Tongue (tissue), 2 donors: ENCODE data around the gene VAV3. TPM values are rescaled to one million over a fixed set of nuclear protein-coding genes. Genes with fewer than 3 reads are reported as not detected.
A peak's percentile ranks its signal among the peaks of the same experiment; 100 is the strongest.

Experiments used
- DNase-seq: peaks from one replicate; pipeline ENCODE4 v3.0.0-alpha.2; 2015
- total RNA-seq: library from RNA; depleted of rRNA; stranded (reverse); fragments of >200 nt; gene quantifications from one replicate; pipeline ENCODE4 v1.2.3, GENCODE V29; 2014

The VAV3 gene
- total RNA-seq, 1 donor from 2014 or later = 39.8 TPM

- DNase-seq = no peak
These were observed 171.0 kb downstream of the VAV3 start for GRCh38 chr1:107793896-107794453.

DNA sequence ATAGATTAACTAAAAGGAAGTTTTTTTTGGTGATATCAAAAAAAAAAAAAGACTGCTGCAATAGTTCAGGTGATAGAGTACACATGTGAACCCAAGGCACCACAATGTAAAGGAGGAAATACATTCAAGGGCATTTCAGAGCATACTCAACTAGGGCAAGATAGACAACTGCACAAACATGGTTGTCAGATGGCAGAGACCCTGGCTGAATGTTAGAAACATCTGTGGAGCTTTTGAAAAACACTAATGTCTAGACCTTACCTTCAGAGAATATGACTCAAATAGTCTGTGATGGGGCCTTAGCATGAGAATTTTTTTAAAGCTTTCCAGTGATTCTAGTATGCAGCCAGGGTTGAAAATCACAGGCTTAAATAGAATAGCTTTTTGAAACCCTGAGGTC is 173.6 kb downstream of the VAV3 start:
- no peak for DNase-seq

DNA sequence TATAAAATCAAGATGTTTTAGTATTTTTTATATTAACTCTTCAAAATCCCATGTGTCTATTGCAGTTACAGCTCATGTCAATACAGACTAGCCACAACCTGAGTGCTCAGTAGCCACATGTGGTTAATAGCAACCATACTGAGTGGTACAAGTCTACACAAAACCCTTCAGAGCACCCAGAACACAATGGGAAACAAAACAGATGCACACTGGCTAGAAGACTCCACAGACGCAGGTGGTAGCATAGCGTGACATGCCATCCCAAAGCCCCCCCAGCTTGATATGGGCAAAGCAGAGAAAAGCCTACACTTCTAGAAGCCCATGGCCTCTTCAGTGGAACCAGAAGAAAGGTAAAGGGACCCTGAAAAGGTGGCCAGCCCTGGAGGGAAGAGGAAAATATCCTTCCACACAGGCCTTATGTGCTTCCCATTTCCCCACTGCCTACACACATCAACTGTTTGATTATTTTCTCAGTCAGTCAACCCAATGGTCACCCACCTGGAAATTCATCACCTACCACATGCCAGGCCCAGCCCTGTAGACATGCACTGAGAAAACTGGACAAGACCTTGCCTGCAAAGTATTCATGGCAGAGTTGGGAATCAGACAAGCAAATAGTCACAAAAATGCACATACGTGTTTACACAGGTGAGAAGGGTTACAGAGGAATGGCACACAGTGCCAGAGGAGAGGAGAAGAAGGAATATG is 175.0 kb downstream of the VAV3 start:
- DNase-seq = no peak

DNA sequence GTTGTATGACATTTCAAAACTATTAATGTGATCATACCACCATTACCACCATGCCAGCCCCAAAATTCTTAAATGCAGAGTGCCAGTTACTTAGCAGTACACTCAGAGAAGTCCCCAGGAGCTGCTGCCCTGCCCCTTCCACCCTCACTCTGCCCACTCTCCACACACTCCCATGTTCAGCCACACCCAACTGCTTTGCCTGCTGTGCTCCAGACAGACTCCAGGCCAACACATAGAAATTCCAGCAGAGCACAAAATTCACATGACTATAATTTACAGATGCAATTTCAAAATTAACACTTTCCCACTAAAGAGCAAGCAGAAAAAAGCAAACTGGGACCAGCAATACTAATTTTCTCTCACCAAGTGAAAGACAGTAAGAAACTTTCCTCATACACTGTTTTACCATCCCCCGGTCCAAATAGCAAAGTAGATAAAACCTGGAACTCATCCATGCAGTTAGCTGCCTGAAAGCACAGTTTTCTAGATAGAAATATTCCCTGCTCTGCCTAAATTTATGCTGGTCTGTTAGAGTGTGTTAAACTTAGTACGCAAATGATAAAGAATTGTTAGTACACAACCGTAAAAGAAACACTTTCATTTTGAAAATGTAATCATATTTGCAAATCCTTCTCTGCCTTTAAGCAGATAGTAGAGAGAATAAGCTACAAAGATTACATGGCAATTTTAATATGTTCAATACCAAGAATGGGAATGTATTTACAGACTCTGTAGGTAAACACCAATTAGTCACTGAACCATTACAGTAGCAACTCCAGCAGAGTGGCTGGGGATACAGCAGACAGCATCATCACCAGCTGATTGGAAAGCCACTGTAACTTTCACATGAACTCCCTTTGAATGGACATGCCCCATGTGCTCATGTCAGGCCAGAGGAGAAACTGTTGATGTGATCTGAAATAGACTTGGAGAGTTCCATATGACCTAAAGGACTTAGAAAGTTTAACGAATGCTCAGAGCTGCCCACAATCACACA is 176.5 kb downstream of the VAV3 start:
- no peak for DNase-seq

DNA sequence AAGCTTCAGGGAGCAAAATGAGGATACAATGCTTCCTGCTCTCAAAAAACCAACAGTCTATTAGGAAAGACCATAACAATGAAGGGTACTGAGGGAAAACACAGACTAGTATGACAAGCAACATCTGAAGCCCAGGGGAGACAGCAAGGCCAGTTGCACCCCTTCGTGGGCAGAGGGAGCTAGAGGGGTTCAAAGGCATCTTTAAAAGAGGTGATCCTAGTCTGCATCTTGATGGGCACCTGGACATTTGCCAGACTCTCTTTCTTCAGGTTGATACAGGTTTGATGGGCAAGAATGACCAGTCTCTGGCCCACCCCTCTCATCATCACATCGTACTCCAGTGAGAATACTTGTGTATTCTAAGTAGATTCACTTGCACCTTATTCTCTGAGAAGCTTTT is 177.7 kb downstream of the VAV3 start:
- no peak for DNase-seq

DNA sequence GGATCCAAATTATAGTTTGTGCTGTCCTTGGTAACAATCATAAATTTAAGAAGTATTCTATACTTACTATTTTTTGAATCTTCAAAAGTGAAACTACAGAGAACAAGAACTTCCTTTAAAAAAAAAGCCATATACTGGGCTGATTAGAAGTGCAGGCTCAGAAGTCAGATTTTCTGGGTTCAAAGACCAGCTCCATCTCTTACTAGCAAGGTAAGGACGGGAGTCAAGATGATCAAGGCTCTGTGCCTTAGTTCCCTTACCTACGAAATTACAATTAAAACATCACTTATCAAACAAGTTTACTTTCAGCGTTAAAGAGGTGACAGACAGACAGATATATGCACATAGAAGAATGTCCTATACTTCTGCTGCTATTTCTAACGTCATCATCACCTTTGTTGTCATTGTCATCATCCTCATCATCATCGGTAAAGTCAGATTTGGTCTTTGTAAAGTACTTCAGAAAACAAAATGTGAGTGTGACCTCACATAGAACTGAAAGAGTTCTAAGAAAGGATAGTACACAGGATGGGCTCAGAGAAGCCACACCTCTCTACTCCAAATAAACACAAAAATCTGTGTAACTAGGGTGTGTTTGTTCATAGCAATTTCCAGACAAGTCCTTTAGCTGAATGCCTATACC is 178.7 kb downstream of the VAV3 start:
- DNase-seq = no peak

DNA sequence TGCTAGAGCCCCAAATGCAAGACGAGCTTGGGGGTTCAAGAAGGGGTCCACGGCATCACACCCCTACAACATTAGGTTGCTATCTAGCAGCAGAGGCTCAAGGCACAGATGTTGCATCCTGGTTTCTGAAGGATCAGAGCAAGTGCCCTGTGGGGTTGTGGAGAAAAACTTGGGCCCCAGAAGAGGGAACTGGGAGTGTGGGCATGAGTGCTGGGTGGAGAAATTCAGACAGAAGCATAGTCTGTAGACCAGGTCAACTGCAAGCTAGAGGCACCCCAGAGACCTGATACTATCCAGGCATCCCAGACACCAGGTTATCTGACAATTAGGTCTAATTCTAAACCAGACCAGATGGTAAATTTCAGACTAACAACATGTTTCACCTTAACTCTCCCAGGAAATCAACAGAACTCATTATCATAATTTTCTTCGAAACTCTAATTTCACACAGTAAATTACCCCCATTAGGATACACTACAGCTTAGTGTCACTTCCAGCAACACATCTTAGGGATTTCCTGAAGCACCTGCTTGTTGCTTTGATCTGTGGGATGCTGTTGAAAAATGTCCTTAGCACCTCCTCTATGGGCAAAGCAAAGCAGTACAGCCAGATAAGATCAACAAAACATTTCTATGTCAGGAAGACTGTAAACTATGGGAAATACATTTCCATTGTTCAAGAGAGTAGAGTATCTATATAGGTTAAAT is 179.3 kb downstream of the VAV3 start:
- no peak for DNase-seq

- DNase-seq = peak; percentile 89
These were observed 182.6 kb downstream of the VAV3 start for GRCh38 chr1:107782217-107782845.

DNA sequence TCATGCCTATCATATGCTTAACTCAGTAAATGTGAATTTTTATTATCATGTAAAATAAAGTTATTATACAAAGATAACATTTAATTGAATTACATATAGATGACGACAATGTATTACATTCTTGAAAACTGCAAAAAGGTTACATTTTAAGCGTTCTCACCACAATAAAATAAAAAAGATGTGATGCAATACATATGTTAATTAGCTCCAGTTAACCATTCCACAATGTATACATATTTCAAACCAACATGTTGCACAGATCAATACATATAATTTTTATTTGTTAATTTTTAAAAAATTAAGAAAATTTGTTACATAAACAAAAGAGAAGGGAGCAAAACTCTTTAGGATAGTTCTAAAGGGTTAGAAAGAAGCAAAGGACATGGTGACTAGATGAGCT is 183.7 kb downstream of the VAV3 start:
- no peak for DNase-seq

DNA sequence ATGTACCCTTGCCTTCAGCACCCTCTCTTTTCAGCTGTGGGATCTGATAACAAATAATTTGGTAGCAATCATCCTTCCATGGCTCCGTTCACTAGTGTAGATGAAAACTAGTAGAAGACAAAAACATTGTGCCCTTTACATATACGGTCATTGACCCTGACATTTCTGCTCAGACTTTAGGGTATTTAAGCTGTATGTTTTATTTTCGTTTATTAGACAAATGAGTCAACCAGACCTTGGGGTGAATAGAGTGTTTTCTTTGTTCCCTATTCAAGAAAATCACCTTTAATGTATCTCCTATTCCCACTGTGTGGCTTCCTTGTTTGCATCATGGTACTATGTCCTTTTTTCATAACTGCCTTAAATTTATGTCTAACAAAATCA is 187.3 kb downstream of the VAV3 start:
- DNase-seq = no peak

DNA sequence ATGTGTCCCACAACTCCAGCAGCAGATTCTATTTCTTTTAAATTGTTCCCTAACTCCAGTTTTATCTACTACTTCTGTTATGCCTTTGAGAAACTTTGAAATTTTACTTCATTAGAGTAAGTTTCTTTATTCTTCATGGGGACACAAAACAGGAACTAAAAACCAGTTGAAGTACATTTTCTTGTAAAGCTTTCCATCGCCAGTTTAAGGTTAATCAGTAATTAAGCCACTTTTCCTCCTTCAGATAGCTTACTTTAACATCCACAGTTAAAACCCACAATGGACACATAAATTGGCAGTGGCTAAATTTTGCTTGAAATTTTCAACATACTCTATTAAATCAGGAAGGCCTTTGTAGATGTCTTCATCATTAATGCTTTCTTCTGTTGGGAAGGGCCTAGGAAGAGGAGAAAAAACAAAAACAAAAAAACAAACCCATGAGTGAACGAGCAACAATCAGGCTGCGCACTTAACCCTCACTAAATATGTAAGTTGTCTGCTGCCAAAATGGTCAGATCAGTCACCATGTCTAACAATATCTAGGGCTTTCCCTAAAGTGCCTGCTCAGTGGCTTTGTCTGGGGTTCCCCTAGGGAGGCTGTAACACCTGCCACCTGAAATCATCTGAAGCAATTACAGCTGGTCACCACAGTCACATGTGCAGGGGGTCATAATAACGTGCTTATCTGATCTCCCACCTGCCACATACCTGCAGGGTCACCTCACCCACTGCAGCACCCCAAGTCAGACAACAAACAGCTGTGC is 187.9 kb downstream of the VAV3 start:
- DNase-seq = peak; percentile 11

DNA sequence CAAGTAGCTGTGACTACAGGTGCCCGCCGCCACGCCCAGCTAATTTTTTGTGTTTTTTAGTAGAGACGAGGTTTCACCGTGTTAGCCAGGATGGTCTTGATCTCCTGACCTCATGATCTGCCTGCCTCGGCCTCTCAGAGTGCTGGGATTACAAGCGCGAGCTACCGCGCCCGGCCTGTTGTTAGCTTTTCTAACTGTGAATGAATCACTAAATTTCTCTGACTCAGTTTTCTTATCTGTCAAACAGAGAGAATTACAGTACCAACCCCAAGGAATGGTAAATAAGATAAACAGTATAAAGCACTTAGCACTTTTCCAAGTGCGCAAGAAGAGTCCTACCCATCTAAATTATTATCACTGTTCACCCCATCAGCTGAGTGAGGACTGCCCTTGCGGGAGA is 193.6 kb downstream of the VAV3 start:
- no peak for DNase-seq

DNA sequence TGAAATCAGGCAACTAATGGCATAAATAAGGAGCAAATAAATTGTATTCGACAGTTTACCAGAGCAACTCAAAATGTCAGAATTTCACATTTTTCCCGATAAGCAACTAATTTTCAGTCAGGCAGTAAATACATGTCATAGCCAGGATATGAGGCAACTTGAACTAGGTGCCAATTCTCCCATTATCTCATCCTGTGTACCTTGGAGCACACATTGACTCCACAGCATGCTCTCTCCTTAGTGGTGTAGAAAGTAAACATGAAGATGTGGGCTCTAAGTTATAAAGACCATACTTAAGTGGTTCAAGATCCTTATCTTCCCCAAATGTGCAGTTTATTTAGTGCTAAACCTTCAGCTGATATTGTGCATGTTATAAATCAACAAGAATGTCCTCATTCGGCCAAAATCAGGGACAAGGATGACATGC is 197.8 kb downstream of the VAV3 start:
- no peak for DNase-seq

GRCh38 chr1:107766533-107766932 is 198.4 kb downstream of the VAV3 start:
- DNase-seq = no peak

GRCh38 chr1:107762751-107763390 is 202.1 kb downstream of the VAV3 start:
- no peak for DNase-seq

GRCh38 chr1:107760065-107760464 is 204.9 kb downstream of the VAV3 start:
- DNase-seq = no peak

GRCh38 chr1:107750364-107750959 is 214.5 kb downstream of the VAV3 start:
- DNase-seq = peak; percentile 76

DNA sequence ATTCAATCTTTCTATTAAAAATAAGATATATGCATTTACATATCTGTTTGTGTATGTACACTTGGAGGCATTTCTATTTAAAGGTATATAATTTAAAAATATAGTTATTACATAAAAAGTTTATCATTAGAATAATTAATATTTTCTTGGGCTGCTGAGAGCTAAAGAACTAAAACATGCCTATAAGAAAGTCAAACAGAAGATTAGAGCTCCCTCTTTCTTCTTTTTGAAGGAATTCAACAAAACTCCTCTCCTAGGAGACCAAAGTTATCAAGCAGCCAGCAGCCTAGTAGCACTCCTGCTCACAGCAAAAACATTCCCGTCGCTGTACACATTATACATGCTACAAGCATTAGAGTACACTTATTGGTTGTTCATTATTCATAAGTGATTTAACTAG is 216.4 kb downstream of the VAV3 start:
- DNase-seq = peak; percentile 27

GRCh38 chr1:107741242-107741641 is 223.7 kb downstream of the VAV3 start:
- no peak for DNase-seq

- peak; percentile 30 for DNase-seq
These were observed 224.4 kb downstream of the VAV3 start for GRCh38 chr1:107740579-107740978.
